IMR-90 (cell line): ENCODE data around the gene GAPDH. TPM values are rescaled to one million over a fixed set of nuclear protein-coding genes. Genes with fewer than 3 reads are reported as not detected.
A peak's percentile ranks its signal among the peaks of the same experiment; 100 is the strongest.
"Not testable (repeated sequence)": the region's sequence is repeated elsewhere in the genome, so short reads cannot be mapped to it uniquely, and the experiment has no call there.

Experiments used
- ATAC-seq: fragments of 200-7000 bp; cut with Tn5 transposase; 2 replicates; pipeline ENCODE4 v1.9.1; 2020; ENCODE audit warnings: low read depth, mild to moderate bottlenecking, moderate library complexity
- BruUV-seq: library from RNA; stranded (reverse); fragments of 400-500 nt; replicated peaks from 2 replicates; lab custom pipeline; 2021; lab: Mats Ljungman, UMichigan
- CTCF ChIA-PET: fragments of 300-600 bp; formaldehyde crosslinking; extraction: SDS; loops from one replicate; lab custom pipeline; 2021; ENCODE audit warnings: antibody characterized with exemption; lab: Yijun Ruan, JAX
- POLR2A ChIA-PET: fragments of 300-600 bp; sonication (Branson Sonifier 250); formaldehyde crosslinking; loops from one replicate; lab custom pipeline; 2022; ENCODE audit warnings: antibody characterized with exemption; ENCODE audit not compliant: unreplicated experiment; lab: Charles Lee
- DNase-seq: peaks from one replicate; pipeline ENCODE4 v3.0.0; 2013
- H2AFZ ChIP-seq: replicated peaks from 2 replicates; pipeline ENCODE3; 2013; ENCODE audit warnings: low read length, mild to moderate bottlenecking; ENCODE audit not compliant: poor library complexity
- H2AK5ac ChIP-seq: 2 replicates; pipeline ENCODE4 v1.6.1; 2013; ENCODE audit warnings: low read depth, low read length, inconsistent platforms
- H2AK9ac ChIP-seq: replicated peaks from 2 replicates; pipeline ENCODE3; 2013; ENCODE audit warnings: mild to moderate bottlenecking, low read depth, low read length, moderate library complexity; ENCODE audit not compliant: poor library complexity
- H2BK120ac ChIP-seq: 2 replicates; pipeline ENCODE4 v1.6.1; 2013; ENCODE audit warnings: low read depth, low read length, inconsistent platforms
- H2BK15ac ChIP-seq: 3 replicates; pipeline ENCODE4 v1.6.1; 2013; ENCODE audit warnings: low read depth, low read length, inconsistent platforms
- H2BK20ac ChIP-seq: 2 replicates; pipeline ENCODE4 v1.6.1; 2013; ENCODE audit warnings: low read depth, mild to moderate bottlenecking, inconsistent platforms, low read length, moderate library complexity
- H2BK5ac ChIP-seq: 2 replicates; pipeline ENCODE4 v1.6.1; 2013; ENCODE audit warnings: mild to moderate bottlenecking, low read depth, low read length, inconsistent platforms; ENCODE audit not compliant: poor library complexity, severe bottlenecking
- H3K14ac ChIP-seq: replicated peaks from 2 replicates; pipeline ENCODE4 v1.6.1; 2013; ENCODE audit warnings: low read depth, low read length, inconsistent platforms
- H3K18ac ChIP-seq: 2 replicates; pipeline ENCODE4 v1.6.1; 2013; ENCODE audit warnings: low read depth, low read length, control low read depth
- H3K23ac ChIP-seq: 2 replicates; pipeline ENCODE4 v1.6.1; 2013; ENCODE audit warnings: low read depth, low read length, inconsistent platforms
- H3K27ac ChIP-seq: 2 replicates; pipeline ENCODE4 v1.5.1; 2013; ENCODE audit warnings: mild to moderate bottlenecking, control low read depth, low read length; ENCODE audit not compliant: insufficient read depth
- H3K27me3 ChIP-seq: 2 replicates; pipeline ENCODE4 v1.6.1; 2013; ENCODE audit warnings: low read length; ENCODE audit not compliant: control insufficient read depth, insufficient read depth
- H3K36me3 ChIP-seq: 2 replicates; pipeline ENCODE4 v1.6.1; 2013; ENCODE audit warnings: low read length, mixed read lengths; ENCODE audit not compliant: control insufficient read depth, insufficient read depth
- H3K4ac ChIP-seq: 2 replicates; pipeline ENCODE4 v1.6.1; 2013; ENCODE audit warnings: low read depth, low read length, inconsistent platforms
- H3K4me1 ChIP-seq: 2 replicates; pipeline ENCODE4 v1.6.1; 2013; ENCODE audit warnings: low read length, mixed read lengths; ENCODE audit not compliant: control insufficient read depth, insufficient read depth
- H3K4me2 ChIP-seq: 2 replicates; pipeline ENCODE4 v1.6.1; 2013; ENCODE audit warnings: low read depth, mild to moderate bottlenecking, control low read depth, low read length, moderate library complexity
- H3K4me3 ChIP-seq: 2 replicates; pipeline ENCODE4 v1.5.1; 2013; ENCODE audit warnings: low read depth, mild to moderate bottlenecking, control low read depth, low read length, moderate library complexity; ENCODE audit not compliant: insufficient read depth
- H3K56ac ChIP-seq: 2 replicates; pipeline ENCODE4 v1.6.1; 2013; ENCODE audit warnings: low read length, inconsistent platforms; ENCODE audit not compliant: insufficient read depth; ENCODE audit errors: extremely low read depth
- H3K79me1 ChIP-seq, 2 experiments: 2 replicates each; pipeline ENCODE4 v1.6.1; 2013; ENCODE audit warnings: low read length in 2 of 2, inconsistent platforms in 1 of 2, low read depth in 1 of 2
- H3K9ac ChIP-seq: 2 replicates; pipeline ENCODE4 v1.6.1; 2013; ENCODE audit warnings: low read depth, low read length, control low read depth
- H3K9me1 ChIP-seq: 2 replicates; pipeline ENCODE4 v1.6.1; 2013; ENCODE audit warnings: low read length, inconsistent platforms; ENCODE audit not compliant: insufficient read depth
- H3K9me3 ChIP-seq: 2 replicates; pipeline ENCODE4 v1.6.1; 2013; ENCODE audit warnings: low read length; ENCODE audit not compliant: control insufficient read depth, insufficient read depth
- H4K20me1 ChIP-seq: 2 replicates; pipeline ENCODE4 v1.6.1; 2013; ENCODE audit warnings: low read length, inconsistent platforms; ENCODE audit not compliant: insufficient read depth
- H4K5ac ChIP-seq: 2 replicates; pipeline ENCODE4 v1.6.1; 2013; ENCODE audit warnings: mild to moderate bottlenecking, low read depth, low read length, control low read depth
- H4K8ac ChIP-seq, 2 experiments: 2 replicates each; pipeline ENCODE4 v1.6.1; 2013; ENCODE audit warnings: low read depth in 2 of 2, low read length in 2 of 2, control low read depth in 1 of 2, inconsistent platforms in 1 of 2
- H4K91ac ChIP-seq: 2 replicates; pipeline ENCODE4 v1.6.1; 2013; ENCODE audit warnings: low read depth, low read length, inconsistent platforms; ENCODE audit not compliant: insufficient read depth
- WGBS, 2 experiments: methylation state at CpG; one replicate each; pipeline versions ENCODE4 v1.1.5 to v1.1.7; 2013; ENCODE audit warnings: missing lambda C conversion rate in 2 of 2; ENCODE audit not compliant: insufficient read length in 1 of 2; ENCODE audit errors: extremely low coverage in 2 of 2; 5-methylcytosine and 5-hydroxymethylcytosine counted together
- dilution Hi-C: fragments of 300-500 bp; cut with HindIII; formaldehyde crosslinking; loops from one replicate; pipeline ENCODE4 v1.14.3; 2018; ENCODE audit warnings: low sequenced_read_pairs; ENCODE audit not compliant: unreplicated experiment
- in situ Hi-C: fragments of 300-500 bp; cut with MboI; formaldehyde crosslinking; loops from 3 replicates; pipeline ENCODE4 v1.14.3; 2019; ENCODE audit warnings: low sequenced_read_pairs, inconsistent platforms, mixed read lengths
- intact Hi-C: fragments of 100-400 bp; cut with micrococcal nuclease; formaldehyde crosslinking; loops from 2 replicates; pipeline ENCODE4 v1.10.0; 2022
- polyA plus RNA-seq, 3 experiments: library from polyadenylated mRNA; depleted of rRNA; stranded (reverse); fragments of >200 nt; gene quantifications; 2 replicates each; pipeline ENCODE4 v1.2.3, GENCODE V29; 2012; ENCODE audit warnings: low replicate concordance in 1 of 3
- total RNA-seq: library from RNA; depleted of rRNA; stranded (reverse); fragments of >200 nt; gene quantifications from 2 replicates; pipeline ENCODE4 v1.2.3, GENCODE V29; 2012

The GAPDH gene
- total and polyA plus RNA-seq, 2 of the 4 experiments (the other 2 are of a cell fraction) = 12,939 to 21,893 TPM

DNA sequence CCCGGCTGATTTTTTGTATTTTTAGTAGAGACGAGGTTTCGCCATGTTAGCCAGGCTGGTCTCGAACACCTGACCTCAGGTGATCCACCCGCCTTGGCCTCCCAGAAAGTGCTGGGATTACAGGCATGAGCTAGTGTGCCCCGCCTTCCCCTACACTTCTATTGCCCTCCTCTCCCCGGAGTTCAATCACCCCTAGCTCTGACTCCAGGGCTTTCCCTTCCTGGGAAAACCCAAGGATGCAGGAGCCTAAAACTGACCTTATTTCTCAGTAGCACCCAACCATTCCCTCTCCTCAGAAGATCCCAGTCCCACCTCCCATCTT, 22.1 kb downstream of the GAPDH start:
- 0 out of 2 replicates have a peak overlapping the region, but pooled peaks have one; percentile 4 for H2AK5ac ChIP-seq
- H3K36me3 ChIP-seq = peaks cover 29% of the 10 kb centered on the region
- peak overlapping the region; percentile 60 for H2AK9ac ChIP-seq
- CTCF ChIA-PET = interaction anchor here (0.7 kb wide), 1 partner anchor 84 kb away, joined by 3 read pairs; no protein-coding TSS in a partner anchor
- H3K27me3 ChIP-seq, H3K9me1 ChIP-seq, ATAC-seq, H4K91ac ChIP-seq, H3K4ac ChIP-seq, POLR2A ChIA-PET, H3K9me3 ChIP-seq, dilution Hi-C loops, in situ Hi-C loops, H3K14ac ChIP-seq, H2AFZ ChIP-seq, H2BK5ac ChIP-seq, H4K8ac ChIP-seq, H3K23ac ChIP-seq, H3K18ac ChIP-seq, H3K56ac ChIP-seq, H3K4me2 ChIP-seq, H2BK20ac ChIP-seq, H3K27ac ChIP-seq, H2BK120ac ChIP-seq, H3K4me3 ChIP-seq, DNase-seq, H3K9ac ChIP-seq, H2BK15ac ChIP-seq, BruUV-seq: not testable (repeated sequence)
- peaks cover 23% of the 10 kb centered on the region for H3K4me1 ChIP-seq
- intact Hi-C loops = loop anchor here (1.0 to 10.0 kb wide), 4 partner anchors 51 to 572 kb away; partner anchors contain the start of genes CHD4 and ZNF384
- peak overlapping the region; percentile 38 for H4K5ac ChIP-seq
- peaks cover 21 to 67% of the 10 kb centered on the region in 2 experiments; a peak in 3 of 4 replicates for H3K79me1 ChIP-seq
- peaks cover 26% of the 10 kb centered on the region; the same call in 1 of the 2 replicates for H4K20me1 ChIP-seq
- WGBS, 2 experiments = no CpG with 5 or more reads among the region's 7 CpGs
